Parathyroid adenoma (tissue), 2 donors: ENCODE results near the gene TRIM39.
"Not testable (repeated sequence)": the region's sequence is repeated elsewhere in the genome, so short reads cannot be mapped to it uniquely, and the experiment has no call there.

ENCODE experiments used
- H2AFZ ChIP-seq: fragments of 300-600 bp; sonication (generic); one replicate; pipeline ENCODE4 v1.7.0; 2017; ENCODE audit warnings: antibody characterized with exemption, mild to moderate bottlenecking
- H3K27ac ChIP-seq: fragments of 300-600 bp; sonication (generic); one replicate; pipeline ENCODE4 v1.7.0; 2017
- H3K27me3 ChIP-seq: fragments of 300-600 bp; sonication (generic); one replicate; pipeline ENCODE4 v1.7.0; 2017; ENCODE audit warnings: low read length; ENCODE audit not compliant: control insufficient read depth, insufficient read depth
- H3K36me3 ChIP-seq: fragments of 300-600 bp; sonication (generic); one replicate; pipeline ENCODE4 v1.7.0; 2017; ENCODE audit warnings: low read length; ENCODE audit not compliant: control insufficient read depth, insufficient read depth
- H3K4me1 ChIP-seq: fragments of 300-600 bp; sonication (generic); one replicate; pipeline ENCODE4 v1.7.0; 2017; ENCODE audit warnings: control low read depth
- H3K4me2 ChIP-seq: fragments of 300-600 bp; sonication (generic); one replicate; pipeline ENCODE4 v1.7.0; 2017; ENCODE audit warnings: low read length
- H3K4me3 ChIP-seq: fragments of 300-600 bp; sonication (generic); one replicate; pipeline ENCODE4 v1.7.0; 2017; ENCODE audit warnings: low read depth, low read length
- H3K79me2 ChIP-seq: fragments of 300-600 bp; sonication (generic); one replicate; pipeline ENCODE4 v1.7.0; 2017; ENCODE audit warnings: control low read depth
- H3K9ac ChIP-seq: fragments of 300-600 bp; sonication (generic); one replicate; pipeline ENCODE4 v1.7.0; 2017; ENCODE audit warnings: mild to moderate bottlenecking
- H3K9me3 ChIP-seq: fragments of 300-600 bp; sonication (generic); one replicate; pipeline ENCODE4 v1.7.0; 2017; ENCODE audit warnings: low read length; ENCODE audit not compliant: control insufficient read depth
- CTCF ChIP-seq: fragments of 300-600 bp; sonication (generic); IDR thresholded peaks from one replicate; pipeline ENCODE4 v1.7.0; 2017; ENCODE audit warnings: antibody characterized with exemption, mild to moderate bottlenecking
- donor health status: primary hyperparathyroidism.

The TRIM39 gene

GRCh38 chr6:30326526-30327231, at the start of gene TRIM39:
Gene TRIM39, plus strand, starts transcription at chr6:30326927. Its CDS starts 2,391 bp downstream, at chr6:30329318.
- H3K4me1 ChIP-seq, result peaks cover 10% of the 10 kb centered on the region

GRCh38 chr6:30280988-30281387, 45.7 kb upstream of the TRIM39 start:
- not testable (repeated sequence) for H3K27ac ChIP-seq, H3K36me3 ChIP-seq, H3K4me3 ChIP-seq, H3K79me2 ChIP-seq, H3K4me2 ChIP-seq, H2AFZ ChIP-seq, H3K9me3 ChIP-seq, H3K4me1 ChIP-seq, H3K9ac ChIP-seq, H3K27me3 ChIP-seq

More at GRCh38 chr6:30326526-30327231, at the start of gene TRIM39:
- Histone ChIP-seq H3K4me2 (peak within 1 kb of the TSS; percentile 100), H3K9me3 (no peaks in the 10 kb centered on the region), H3K9ac (peak within 1 kb of the TSS; percentile 70), H3K36me3 (no peaks in the 10 kb centered on the region), H3K79me2 (peaks cover 29% of the 10 kb centered on the region), H3K27ac (peak within 1 kb of the TSS; percentile 92), H2AFZ (peak within 1 kb of the TSS; percentile 96), H3K4me3 (peak within 1 kb of the TSS; percentile 98), H3K27me3 (no peaks in the 10 kb centered on the region)
- no peak for TF ChIP-seq CTCF

- H3K4me3 ChIP-seq, result no peak overlapping the region
- no peak overlapping the region for H2AFZ ChIP-seq
- H3K27me3 ChIP-seq, result no peaks in the 10 kb centered on the region
- no peaks in the 10 kb centered on the region for H3K79me2 ChIP-seq
- H3K9me3 ChIP-seq, result no peaks in the 10 kb centered on the region
- no peaks in the 10 kb centered on the region for H3K36me3 ChIP-seq
- no peak for TF ChIP-seq CTCF
- no peak overlapping the region for H3K9ac ChIP-seq
- no peak overlapping the region for H3K4me2 ChIP-seq
- no peaks in the 10 kb centered on the region for H3K4me1 ChIP-seq
- H3K27ac ChIP-seq, result no peak overlapping the region
These were observed 44.2 kb upstream of the TRIM39 start for GRCh38 chr6:30282522-30282921.

GRCh38 chr6:30283761-30284160, 43.0 kb upstream of the TRIM39 start:
- H3K9me3 ChIP-seq, result no peaks in the 10 kb centered on the region

GRCh38 chr6:30287139-30287538, 39.6 kb upstream of the TRIM39 start:
- no peaks in the 10 kb centered on the region for H3K79me2 ChIP-seq
- H3K27me3 ChIP-seq, result no peaks in the 10 kb centered on the region
- no peaks in the 10 kb centered on the region for H3K4me1 ChIP-seq
- no peaks in the 10 kb centered on the region for H3K9me3 ChIP-seq
- TF ChIP-seq CTCF, result no peak
- no peak overlapping the region for H3K9ac ChIP-seq
- H3K36me3 ChIP-seq, result no peaks in the 10 kb centered on the region
- H3K4me3 ChIP-seq, result no peak overlapping the region
- H3K4me2 ChIP-seq, result no peak overlapping the region
- H2AFZ ChIP-seq, result no peak overlapping the region
- H3K27ac ChIP-seq, result no peak overlapping the region

More at GRCh38 chr6:30283761-30284160, 43.0 kb upstream of the TRIM39 start:
- Histone ChIP-seq H3K4me3 (no peak overlapping the region), H3K4me1 (no peaks in the 10 kb centered on the region), H3K4me2 (no peak overlapping the region), H3K79me2 (no peaks in the 10 kb centered on the region), H2AFZ (no peak overlapping the region), H3K27ac (no peak overlapping the region), H3K27me3 (no peaks in the 10 kb centered on the region), H3K9ac (no peak overlapping the region), H3K36me3 (no peaks in the 10 kb centered on the region)
- TF ChIP-seq CTCF, result no peak
